Measurements from ENCODE around the gene SLC35F1.
"Not testable (repeated sequence)": the region's sequence is repeated elsewhere in the genome, so short reads cannot be mapped to it uniquely, and the experiment has no call there.

SLC35F1 gene

DNA sequence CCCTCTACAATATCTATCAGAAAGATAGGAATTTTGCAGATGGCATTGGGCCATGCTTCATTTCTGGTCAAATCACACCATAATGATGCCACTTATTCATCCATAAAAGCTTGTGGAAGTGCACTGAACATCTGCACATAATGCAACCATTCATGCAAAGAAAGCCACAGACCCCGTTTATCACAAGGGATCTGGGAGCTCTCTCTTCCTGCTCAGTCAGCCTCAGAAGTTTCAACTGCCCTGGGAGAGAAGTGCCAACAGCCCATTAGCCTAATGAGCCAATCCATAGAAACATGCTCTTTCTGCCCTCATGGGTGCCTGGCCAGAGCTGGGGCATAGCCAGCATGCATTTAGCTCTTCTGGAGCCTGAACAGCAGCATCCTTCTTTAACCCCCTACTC is 85.8 kb downstream of the SLC35F1 start:
- DNase-seq (ENCODE audit: low read depth, low spot score): no peak
- H3K4me3 ChIP-seq (ENCODE audit: low read depth, low read length): no peak overlapping the region
- TF ChIP-seq, protein P1, sequence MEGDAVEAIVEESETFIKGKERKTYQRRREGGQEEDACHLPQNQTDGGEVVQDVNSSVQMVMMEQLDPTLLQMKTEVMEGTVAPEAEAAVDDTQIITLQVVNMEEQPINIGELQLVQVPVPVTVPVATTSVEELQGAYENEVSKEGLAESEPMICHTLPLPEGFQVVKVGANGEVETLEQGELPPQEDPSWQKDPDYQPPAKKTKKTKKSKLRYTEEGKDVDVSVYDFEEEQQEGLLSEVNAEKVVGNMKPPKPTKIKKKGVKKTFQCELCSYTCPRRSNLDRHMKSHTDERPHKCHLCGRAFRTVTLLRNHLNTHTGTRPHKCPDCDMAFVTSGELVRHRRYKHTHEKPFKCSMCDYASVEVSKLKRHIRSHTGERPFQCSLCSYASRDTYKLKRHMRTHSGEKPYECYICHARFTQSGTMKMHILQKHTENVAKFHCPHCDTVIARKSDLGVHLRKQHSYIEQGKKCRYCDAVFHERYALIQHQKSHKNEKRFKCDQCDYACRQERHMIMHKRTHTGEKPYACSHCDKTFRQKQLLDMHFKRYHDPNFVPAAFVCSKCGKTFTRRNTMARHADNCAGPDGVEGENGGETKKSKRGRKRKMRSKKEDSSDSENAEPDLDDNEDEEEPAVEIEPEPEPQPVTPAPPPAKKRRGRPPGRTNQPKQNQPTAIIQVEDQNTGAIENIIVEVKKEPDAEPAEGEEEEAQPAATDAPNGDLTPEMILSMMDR (IDR thresholded peaks at IDR 0.05; ENCODE audit: insufficient read depth, low read length, missing control alignments): no peak
- ChIA-PET CTCF (no interaction called here), POLR2A (no interaction called here)

DNA sequence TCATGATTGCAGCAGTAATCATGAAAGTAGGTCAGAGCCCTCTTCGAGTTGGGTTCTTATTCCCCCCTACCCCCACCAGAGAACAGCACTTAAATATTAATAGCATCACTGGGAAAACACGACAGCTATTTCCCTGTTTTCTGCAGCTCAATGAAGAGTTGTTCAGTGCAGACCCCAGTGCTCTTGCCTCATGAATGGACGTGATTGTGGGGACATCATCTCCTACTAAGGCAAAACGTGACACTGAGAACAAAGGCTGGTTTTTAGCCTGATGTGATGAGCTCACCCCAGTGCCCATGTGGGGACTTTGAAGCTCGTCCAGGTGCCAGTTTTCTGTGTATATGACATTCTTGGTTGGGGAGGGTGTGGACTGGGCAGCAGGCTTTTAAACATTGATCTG is 105.9 kb downstream of the SLC35F1 start:
- DNase-seq (ENCODE audit: low read depth, low spot score): no peak
- ChIA-PET POLR2A (no interaction called here), CTCF (no interaction called here)
- H3K4me3 ChIP-seq (ENCODE audit: low read depth, low read length): no peak overlapping the region
- TF ChIP-seq, protein P1 (IDR thresholded peaks at IDR 0.05; ENCODE audit: insufficient read depth, low read length, missing control alignments): no peak

DNA sequence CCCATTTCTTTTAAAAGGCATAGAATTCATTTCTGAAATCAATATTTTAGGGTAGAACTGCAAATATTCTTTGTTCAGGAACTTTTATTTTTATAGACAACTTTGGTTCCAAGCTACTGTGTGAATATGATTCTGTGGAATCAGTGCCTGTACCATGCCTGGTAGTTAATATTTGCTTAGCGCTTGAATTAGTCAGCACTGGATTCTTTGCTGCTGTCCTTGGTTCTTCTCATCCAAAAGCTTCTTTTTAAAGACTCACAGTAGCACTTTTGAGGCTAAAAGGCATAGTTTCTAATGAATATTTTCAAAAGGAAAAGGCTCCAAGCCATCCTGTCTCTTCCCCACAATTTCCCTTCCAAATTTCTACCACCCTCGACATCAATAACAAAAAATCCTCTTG is 109.5 kb downstream of the SLC35F1 start:
- ChIA-PET CTCF (interaction anchor here (1.4 kb wide), 1 partner anchor 36 kb away, joined by 3 read pairs; no protein-coding TSS in a partner anchor), POLR2A (no interaction called here)
- no peak overlapping the region for H3K4me3 ChIP-seq (ENCODE audit: low read depth, low read length)
- DNase-seq (ENCODE audit: low read depth, low spot score): no peak
- TF ChIP-seq, protein P1 (IDR thresholded peaks at IDR 0.05; ENCODE audit: insufficient read depth, low read length, missing control alignments): no peak

DNA sequence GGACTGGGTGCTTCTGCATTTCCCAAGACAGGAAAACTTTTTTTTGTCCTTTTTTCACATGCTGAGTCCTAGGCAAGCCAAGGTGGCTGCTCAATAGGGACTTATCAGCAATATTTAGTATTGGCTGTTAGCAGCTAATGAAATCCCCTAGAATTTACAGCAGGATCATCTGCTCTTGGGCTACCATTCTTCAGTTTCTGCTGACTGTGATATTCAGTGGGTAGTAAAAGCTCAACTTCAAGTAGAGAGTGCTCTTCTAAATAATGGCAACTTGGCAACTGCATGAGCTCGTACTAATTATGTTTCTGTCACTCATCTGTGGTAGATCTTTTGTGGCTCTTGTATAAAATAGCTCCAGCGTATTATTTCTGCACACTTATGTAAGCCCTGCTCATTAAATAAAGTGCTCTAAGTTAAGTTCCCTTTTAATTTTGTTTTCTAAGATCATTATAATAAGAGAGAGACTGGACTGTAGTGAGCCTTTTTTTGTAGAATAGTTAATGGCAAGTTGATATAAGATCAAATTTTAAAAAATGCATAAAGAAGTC is 110.3 kb downstream of the SLC35F1 start:
- no peak for DNase-seq (ENCODE audit: low read depth, low spot score)
- ChIA-PET CTCF (no interaction called here), POLR2A (no interaction called here)
- H3K4me3 ChIP-seq (ENCODE audit: low read depth, low read length): no peak overlapping the region
- TF ChIP-seq, protein P1 (IDR thresholded peaks at IDR 0.05; ENCODE audit: insufficient read depth, low read length, missing control alignments): no peak

DNA sequence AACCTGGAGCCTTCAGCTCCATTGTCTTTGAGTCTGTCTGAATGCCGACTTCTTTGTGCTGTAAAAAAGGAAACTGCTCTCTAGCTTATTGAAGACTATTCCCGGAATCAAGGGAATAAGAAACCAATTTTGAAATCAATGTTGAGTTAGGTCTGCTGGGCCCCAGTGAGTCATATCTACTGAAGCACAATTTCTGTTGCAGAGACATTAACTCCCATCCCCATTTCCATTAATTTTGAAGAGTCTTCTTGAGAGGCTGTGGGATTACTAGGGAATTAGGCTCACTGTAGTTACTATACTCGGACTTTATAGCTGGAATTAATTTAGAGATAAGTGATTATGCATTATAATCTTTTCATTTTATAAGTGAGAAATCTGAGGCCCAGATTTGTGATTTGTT is 116.7 kb downstream of the SLC35F1 start:
- H3K4me3 ChIP-seq (ENCODE audit: low read depth, low read length): no peak overlapping the region
- ChIA-PET CTCF (no interaction called here), POLR2A (no interaction called here)
- no peak for DNase-seq (ENCODE audit: low read depth, low spot score)
- TF ChIP-seq, protein P1 (IDR thresholded peaks at IDR 0.05; ENCODE audit: insufficient read depth, low read length, missing control alignments): no peak

DNA sequence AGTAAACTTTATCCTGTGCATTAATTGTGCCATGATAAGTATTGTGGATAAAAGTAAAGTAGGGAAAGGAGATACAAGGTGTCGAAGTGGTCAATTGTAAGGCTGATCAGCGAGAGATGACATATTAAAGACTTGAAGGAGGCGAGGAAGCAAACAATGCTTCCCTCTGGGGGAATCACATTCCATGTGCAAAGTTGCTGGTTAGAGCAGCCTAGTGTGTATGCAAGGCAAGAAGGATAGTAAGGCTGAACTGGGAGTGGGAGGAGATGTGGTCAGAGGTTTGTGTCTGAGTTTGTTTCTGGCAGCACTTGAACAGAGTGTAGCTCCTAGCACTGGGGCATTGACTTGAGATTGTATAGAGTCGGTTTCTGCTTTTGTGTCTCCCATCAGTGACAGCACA is 122.9 kb downstream of the SLC35F1 start:
- TF ChIP-seq, protein P1 (IDR thresholded peaks at IDR 0.05; ENCODE audit: insufficient read depth, low read length, missing control alignments): no peak
- CTCF ChIA-PET: no interaction called here
- no peak overlapping the region for H3K4me3 ChIP-seq (ENCODE audit: low read depth, low read length)
- POLR2A ChIA-PET: no interaction called here
- DNase-seq (ENCODE audit: low read depth, low spot score): no peak

DNA sequence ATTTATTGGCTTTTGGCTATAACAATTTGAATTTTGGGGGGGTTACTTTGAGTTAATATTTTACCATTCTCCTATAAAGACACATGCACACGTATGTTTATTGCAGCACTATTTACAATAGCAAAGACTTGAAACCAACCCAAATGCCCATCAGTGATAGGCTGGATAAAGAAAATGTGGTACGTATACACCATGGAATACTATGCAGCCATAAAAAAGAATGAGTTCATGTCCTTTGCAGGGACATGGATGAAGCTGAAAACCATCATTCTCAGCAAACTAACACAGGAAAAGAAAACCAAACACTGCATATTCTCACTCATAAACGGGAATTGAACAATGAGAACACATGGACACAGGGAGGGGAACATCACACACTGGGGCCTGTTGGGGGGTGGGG is 130.4 kb downstream of the SLC35F1 start:
- DNase-seq (ENCODE audit: low read depth, low spot score); CTCF ChIA-PET; H3K4me3 ChIP-seq (ENCODE audit: low read depth, low read length); POLR2A ChIA-PET: not testable (repeated sequence)
